Epithelial cell of esophagus (primary cell): ENCODE results near the gene PCSK6.

Source experiments
- DNase-seq: peaks from one replicate; pipeline ENCODE4 v3.0.0; 2010; ENCODE audit warnings: low read depth
- H3K4me3 ChIP-seq: 2 replicates; pipeline ENCODE4 v1.5.1; 2011; ENCODE audit warnings: mild to moderate bottlenecking, low read length, control low read depth
- TF ChIP-seq, protein P1 (sequence below): IDR thresholded peaks from 2 replicates; pipeline ENCODE4 v1.5.1; 2011; ENCODE audit warnings: low read depth, mild to moderate bottlenecking, low read length, control low read depth, inconsistent platforms; ENCODE audit not compliant: insufficient read depth; ENCODE audit errors: missing control alignments

The PCSK6 gene

DNA sequence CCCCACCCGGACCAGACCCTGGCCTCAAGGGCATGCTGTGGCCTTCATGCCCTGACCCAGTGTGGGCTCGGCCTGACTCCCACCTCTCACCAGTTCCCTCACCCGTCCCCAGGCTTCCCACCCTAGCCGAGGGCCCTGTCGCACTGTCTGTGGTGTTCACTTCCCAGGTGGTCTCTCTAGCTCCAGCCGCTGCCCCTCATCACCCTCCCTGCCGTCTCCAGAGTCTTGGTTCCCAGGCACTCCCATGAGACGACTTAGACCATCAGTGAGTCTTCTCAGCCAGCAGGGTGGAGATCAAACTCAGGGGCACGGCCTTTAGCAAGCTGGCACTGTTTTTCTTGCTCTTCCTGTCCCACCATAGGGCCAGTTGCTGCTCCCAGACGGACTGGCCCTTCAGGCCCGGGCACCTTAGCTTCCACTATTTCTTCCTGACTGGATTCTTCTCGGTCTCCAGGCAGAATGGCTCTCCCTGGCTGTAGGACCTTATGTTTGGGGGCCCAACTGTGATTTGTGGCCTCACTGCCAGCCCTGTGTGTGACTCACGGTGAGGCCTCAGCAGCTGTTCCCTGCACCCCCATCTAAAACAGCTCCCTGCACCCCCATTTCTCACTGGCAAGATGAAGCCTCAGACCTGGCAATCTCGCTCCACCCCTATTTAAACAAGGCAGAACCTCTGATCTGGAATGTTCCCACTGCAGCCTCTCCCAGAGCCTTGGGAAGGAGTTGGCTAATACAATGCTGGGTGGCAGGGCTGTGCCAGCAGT lies 9.4 kb upstream of the PCSK6 start:
- H3K4me3 ChIP-seq: no peak overlapping the region
- TF ChIP-seq, protein P1, sequence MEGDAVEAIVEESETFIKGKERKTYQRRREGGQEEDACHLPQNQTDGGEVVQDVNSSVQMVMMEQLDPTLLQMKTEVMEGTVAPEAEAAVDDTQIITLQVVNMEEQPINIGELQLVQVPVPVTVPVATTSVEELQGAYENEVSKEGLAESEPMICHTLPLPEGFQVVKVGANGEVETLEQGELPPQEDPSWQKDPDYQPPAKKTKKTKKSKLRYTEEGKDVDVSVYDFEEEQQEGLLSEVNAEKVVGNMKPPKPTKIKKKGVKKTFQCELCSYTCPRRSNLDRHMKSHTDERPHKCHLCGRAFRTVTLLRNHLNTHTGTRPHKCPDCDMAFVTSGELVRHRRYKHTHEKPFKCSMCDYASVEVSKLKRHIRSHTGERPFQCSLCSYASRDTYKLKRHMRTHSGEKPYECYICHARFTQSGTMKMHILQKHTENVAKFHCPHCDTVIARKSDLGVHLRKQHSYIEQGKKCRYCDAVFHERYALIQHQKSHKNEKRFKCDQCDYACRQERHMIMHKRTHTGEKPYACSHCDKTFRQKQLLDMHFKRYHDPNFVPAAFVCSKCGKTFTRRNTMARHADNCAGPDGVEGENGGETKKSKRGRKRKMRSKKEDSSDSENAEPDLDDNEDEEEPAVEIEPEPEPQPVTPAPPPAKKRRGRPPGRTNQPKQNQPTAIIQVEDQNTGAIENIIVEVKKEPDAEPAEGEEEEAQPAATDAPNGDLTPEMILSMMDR: no peak
- peak; percentile 40 for DNase-seq

GRCh38 chr15:101498076-101498716 lies 8.7 kb upstream of the PCSK6 start:
- H3K4me3 ChIP-seq: no peak overlapping the region
- DNase-seq: no peak
- TF ChIP-seq, protein P1: no peak

GRCh38 chr15:101497484-101498034 lies 8.1 kb upstream of the PCSK6 start:
- TF ChIP-seq, protein P1: no peak
- no peak overlapping the region for H3K4me3 ChIP-seq
- DNase-seq: no peak

DNA sequence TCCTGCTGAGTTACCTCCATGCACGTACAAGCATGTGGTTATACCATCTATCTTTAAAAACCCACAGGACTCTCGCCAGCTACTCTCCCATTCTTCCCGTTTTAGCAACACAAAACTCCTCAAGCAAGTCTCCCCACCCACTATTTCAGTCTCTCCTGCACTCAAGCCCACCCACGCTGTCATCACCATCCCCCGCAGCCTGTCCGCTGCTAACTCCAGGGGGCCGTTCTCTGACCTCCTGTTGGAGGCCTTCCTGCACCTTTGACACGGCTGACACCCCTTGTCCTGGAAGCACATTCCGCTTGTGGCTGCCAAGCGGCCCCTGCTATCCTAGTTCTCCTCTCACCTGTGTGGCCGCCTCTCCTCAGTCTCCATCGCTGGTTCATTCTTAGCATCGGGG lies 7.5 kb upstream of the PCSK6 start:
- no peak for DNase-seq
- no peak overlapping the region for H3K4me3 ChIP-seq
- TF ChIP-seq, protein P1: no peak

GRCh38 chr15:101496198-101496986 lies 6.9 kb upstream of the PCSK6 start:
- no peak for DNase-seq
- TF ChIP-seq, protein P1: no peak
- no peak overlapping the region for H3K4me3 ChIP-seq

DNA sequence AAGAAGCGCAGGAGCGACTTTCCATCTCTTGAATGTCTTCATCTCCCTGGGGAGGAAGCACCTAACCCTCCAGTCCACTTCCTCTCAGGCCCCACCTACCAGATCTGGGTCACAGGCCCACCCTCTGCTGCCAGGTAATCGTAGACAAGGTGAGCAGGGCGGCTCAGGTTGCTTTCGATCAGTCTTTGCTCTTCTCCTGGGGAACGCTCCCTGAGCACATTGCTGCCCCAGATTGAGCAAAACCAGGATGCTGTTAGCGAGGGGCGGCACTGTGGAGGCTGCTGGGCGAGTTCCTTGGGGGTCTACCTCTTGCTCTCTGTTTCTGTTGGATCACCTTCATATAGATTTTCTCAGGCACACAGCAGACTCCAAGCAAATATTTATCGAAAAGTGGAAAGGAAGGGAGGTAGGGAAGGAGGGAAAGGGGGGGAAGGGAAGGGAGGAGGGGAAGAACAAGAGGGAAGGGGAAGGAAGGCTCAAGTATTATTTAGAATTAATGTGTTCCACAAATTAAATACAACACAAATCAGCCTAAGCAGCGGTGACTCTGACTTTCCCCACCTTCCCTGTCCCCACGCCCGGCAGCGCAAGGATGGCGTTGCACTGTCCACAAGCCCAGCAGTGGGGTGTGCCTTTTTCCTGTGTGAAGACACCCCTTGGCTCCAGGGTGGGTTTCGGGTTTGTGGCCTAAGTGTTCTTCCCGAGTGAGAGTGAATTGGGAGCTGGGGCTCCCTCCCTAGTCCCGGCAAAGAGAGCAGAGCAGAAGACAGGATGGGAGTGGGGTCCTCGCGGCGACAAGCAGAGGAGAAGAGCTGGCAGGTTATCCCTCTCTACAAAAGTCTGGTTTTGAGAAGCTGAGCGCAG lies 6.1 kb upstream of the PCSK6 start:
- no peak overlapping the region for H3K4me3 ChIP-seq
- no peak for DNase-seq
- TF ChIP-seq, protein P1: no peak
